RWPE2 (cell line): ENCODE results near the gene RNH1.
"Not testable (repeated sequence)": the region's sequence is repeated elsewhere in the genome, so short reads cannot be mapped to it uniquely, and the experiment has no call there.

Source experiments
- ATAC-seq: fragments of 200-7000 bp; cut with Tn5 transposase; 3 replicates; pipeline ENCODE4 v1.9.1; 2021; ENCODE audit warnings: low read depth
- DNase-seq: peaks from one replicate; pipeline ENCODE4 v3.0.0-alpha.2; 2020; ENCODE audit warnings: low spot score
- H3K27ac ChIP-seq: fragments of 450-650 bp; 2 replicates; pipeline ENCODE4 v1.5.1; 2017; ENCODE audit warnings: mild to moderate bottlenecking; ENCODE audit not compliant: poor library complexity, severe bottlenecking
- H3K27me3 ChIP-seq: fragments of 250-450 bp; sonication (Bioruptor Pico); 2 replicates; pipeline ENCODE4 v1.5.1; 2021; ENCODE audit warnings: mild to moderate bottlenecking, moderate library complexity; ENCODE audit not compliant: insufficient read depth, poor library complexity, severe bottlenecking
- H3K36me3 ChIP-seq: fragments of 250-450 bp; sonication (Bioruptor Pico); 2 replicates; pipeline ENCODE4 v1.5.1; 2020; ENCODE audit warnings: low read depth, mild to moderate bottlenecking, moderate library complexity
- H3K4me1 ChIP-seq: fragments of 250-450 bp; sonication (Bioruptor Pico); 2 replicates; pipeline ENCODE4 v1.5.1; 2021; ENCODE audit warnings: mild to moderate bottlenecking, moderate library complexity; ENCODE audit not compliant: insufficient read depth, poor library complexity, severe bottlenecking
- H3K4me3 ChIP-seq: fragments of 250-450 bp; sonication (Bioruptor Pico); 2 replicates; pipeline ENCODE4 v1.5.1; 2021; ENCODE audit warnings: mild to moderate bottlenecking, moderate library complexity; ENCODE audit not compliant: severe bottlenecking
- H3K9me3 ChIP-seq: fragments of 250-450 bp; sonication (Bioruptor Pico); 2 replicates; pipeline ENCODE4 v1.5.1; 2021; ENCODE audit warnings: mild to moderate bottlenecking, moderate library complexity; ENCODE audit not compliant: severe bottlenecking
- TF ChIP-seq, protein P1 (sequence below): fragments of 450-650 bp; IDR thresholded peaks from one replicate; pipeline ENCODE4 v1.5.1; 2017; ENCODE audit warnings: mild to moderate bottlenecking, moderate library complexity; ENCODE audit not compliant: poor library complexity, severe bottlenecking

RNH1 gene

DNA sequence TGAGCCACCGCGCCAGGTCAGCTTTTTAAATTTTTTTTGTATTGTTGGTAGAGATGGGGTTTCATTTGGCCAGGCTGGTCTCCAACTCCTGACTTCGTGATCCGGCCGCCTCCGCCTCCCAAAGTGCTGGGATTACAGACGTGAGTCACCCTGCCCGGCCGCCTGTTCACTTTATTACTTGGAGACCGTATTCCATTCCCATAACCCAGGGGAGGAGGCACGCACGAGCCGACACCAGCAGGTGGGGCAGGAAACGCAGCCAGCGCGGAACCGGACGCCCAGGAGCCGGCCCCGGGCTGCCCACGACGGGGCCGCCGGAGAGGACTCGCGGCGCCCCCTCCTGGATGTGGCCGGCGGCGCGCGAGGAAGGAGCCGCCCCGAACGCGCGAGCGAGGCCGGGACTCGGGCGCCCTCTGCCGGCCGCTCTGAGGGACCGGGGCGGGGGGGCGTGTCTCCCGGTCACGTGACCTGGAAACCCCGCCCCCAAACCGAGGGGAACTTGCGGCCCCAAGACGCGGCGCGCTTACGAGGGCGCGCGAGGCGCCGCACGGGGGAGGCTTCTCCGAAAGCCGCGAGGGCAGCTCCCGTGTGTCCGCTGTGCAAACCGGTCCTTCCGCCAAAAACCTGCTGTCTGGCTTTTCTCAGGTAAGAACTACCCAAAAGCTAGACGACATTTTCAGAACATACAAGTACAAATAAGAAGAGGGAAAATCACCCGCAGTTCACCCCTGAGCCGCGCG lies 11.6 kb upstream of the RNH1 start:
- Histone ChIP-seq H3K9me3 (peaks cover 2% of the 10 kb centered on the region), H3K27ac (peak overlapping the region; percentile 95), H3K36me3 (no peaks in the 10 kb centered on the region; the same call in none of the 2 replicates), H3K4me1 (peaks cover 16% of the 10 kb centered on the region), H3K4me3 (peak overlapping the region; percentile 7), H3K27me3 (no peaks in the 10 kb centered on the region)
- DNase-seq (peak; percentile 95), ATAC-seq (peak; percentile 87)
- TF ChIP-seq, protein P1, sequence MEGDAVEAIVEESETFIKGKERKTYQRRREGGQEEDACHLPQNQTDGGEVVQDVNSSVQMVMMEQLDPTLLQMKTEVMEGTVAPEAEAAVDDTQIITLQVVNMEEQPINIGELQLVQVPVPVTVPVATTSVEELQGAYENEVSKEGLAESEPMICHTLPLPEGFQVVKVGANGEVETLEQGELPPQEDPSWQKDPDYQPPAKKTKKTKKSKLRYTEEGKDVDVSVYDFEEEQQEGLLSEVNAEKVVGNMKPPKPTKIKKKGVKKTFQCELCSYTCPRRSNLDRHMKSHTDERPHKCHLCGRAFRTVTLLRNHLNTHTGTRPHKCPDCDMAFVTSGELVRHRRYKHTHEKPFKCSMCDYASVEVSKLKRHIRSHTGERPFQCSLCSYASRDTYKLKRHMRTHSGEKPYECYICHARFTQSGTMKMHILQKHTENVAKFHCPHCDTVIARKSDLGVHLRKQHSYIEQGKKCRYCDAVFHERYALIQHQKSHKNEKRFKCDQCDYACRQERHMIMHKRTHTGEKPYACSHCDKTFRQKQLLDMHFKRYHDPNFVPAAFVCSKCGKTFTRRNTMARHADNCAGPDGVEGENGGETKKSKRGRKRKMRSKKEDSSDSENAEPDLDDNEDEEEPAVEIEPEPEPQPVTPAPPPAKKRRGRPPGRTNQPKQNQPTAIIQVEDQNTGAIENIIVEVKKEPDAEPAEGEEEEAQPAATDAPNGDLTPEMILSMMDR, result peak; percentile 99

DNA sequence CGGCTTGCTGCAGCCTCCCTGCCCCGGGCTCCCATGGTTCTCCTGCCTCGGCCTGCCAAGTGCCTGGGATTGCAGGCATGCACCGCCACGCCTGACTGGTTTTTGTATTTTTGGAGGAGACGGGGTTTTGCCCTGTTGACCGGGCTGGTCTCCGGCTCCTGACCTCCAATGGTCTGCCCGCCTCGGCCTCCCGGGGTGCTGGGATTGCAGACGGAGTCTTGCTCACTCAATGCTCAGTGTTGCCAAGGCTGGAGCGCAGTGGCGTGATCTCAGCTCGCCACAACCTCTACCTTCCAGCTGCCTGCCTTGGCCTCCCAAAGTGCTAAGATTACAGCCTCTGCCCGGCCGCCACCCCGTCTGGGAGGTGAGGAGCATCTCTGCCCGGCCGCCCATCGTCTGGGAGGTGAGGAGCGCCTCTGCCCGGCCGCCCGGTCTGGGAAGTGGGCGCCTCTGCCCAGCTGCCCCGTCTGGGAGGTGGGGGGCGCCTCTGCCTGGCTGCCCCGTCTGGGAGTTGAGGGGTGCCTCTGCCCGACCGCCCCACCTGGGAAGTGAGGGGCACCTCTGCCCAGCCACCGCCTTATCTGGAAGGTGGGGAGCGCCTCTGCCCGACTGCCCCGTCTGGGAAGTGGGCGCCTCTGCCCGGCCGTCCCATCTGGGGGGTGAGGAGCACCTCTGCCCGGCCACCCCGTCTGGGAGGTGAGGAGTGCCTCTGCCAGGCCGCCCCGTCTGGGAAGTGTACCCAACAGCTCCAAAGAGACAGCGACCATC lies 10.1 kb upstream of the RNH1 start:
- H3K27me3 ChIP-seq, H3K9me3 ChIP-seq, DNase-seq, ATAC-seq, H3K4me3 ChIP-seq, H3K36me3 ChIP-seq: not testable (repeated sequence)
- H3K27ac ChIP-seq, result peak overlapping the region; percentile 95
- peaks cover 16% of the 10 kb centered on the region for H3K4me1 ChIP-seq

DNA sequence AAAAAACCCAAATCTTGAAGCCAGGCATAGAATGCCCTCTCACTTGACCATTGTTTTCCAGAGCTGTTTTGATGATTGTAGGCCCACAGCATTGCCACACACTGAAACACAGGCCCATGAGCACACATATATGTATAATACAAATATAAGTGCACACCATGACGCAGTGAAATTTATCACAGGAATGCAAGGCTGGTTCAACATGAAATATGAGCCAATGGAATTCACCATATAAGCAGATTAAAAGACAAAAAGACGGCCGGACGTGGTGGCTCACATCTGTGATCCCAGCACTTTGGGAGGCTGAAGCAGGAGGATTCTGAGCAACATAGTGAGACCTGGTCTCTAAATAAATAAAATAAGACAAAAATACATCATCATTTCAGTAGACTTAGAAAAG lies 9.4 kb upstream of the RNH1 start:
- Histone ChIP-seq H3K27me3 (no peaks in the 10 kb centered on the region), H3K36me3 (peaks cover 4% of the 10 kb centered on the region), H3K27ac (peak overlapping the region; percentile 95), H3K4me1 (peaks cover 16% of the 10 kb centered on the region), H3K9me3 (peaks cover 2% of the 10 kb centered on the region), H3K4me3 (no peak overlapping the region)
- TF ChIP-seq, protein P1, result no peak
- DNase-seq (no peak), ATAC-seq (no peak)

- Histone ChIP-seq H3K9me3 (no peaks in the 10 kb centered on the region), H3K36me3 (peaks cover 13% of the 10 kb centered on the region), H3K4me3 (no peak overlapping the region), H3K4me1 (peaks cover 16% of the 10 kb centered on the region), H3K27me3 (no peaks in the 10 kb centered on the region), H3K27ac (peak overlapping the region; percentile 95)
- peak; percentile 90 for ATAC-seq
- TF ChIP-seq, protein P1, result no peak
- peak; percentile 88 for DNase-seq
These were observed 8.1 kb upstream of the RNH1 start for GRCh38 chr11:515131-515530.

DNA sequence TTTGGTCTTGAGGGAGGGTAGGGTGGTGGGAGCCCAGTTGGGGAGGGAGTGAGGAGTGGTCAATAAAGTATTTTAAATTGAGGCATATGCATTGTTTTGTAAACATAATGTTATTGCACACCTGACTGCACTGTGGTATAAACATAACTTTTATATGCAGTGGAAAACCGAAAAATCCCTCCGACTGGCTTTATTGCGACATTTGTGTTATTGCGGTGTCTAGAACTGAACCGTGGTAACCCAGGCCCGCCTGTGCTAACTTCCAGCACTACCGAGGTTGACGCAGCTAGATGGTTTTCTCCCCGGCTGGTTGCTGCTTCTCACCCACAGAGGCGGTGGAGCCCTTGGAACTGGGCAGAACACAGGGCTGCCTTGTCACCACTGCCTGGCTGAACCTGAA lies 7.6 kb upstream of the RNH1 start:
- no peak for DNase-seq
- Histone ChIP-seq H3K4me1 (peaks cover 16% of the 10 kb centered on the region), H3K27me3 (no peaks in the 10 kb centered on the region), H3K27ac (peak overlapping the region; percentile 95), H3K4me3 (no peak overlapping the region), H3K36me3 (peaks cover 17% of the 10 kb centered on the region), H3K9me3 (no peaks in the 10 kb centered on the region)
- TF ChIP-seq, protein P1, result no peak
- ATAC-seq, result no peak
